ENCODE data around the gene ADCY2.

Gene ADCY2

DNA sequence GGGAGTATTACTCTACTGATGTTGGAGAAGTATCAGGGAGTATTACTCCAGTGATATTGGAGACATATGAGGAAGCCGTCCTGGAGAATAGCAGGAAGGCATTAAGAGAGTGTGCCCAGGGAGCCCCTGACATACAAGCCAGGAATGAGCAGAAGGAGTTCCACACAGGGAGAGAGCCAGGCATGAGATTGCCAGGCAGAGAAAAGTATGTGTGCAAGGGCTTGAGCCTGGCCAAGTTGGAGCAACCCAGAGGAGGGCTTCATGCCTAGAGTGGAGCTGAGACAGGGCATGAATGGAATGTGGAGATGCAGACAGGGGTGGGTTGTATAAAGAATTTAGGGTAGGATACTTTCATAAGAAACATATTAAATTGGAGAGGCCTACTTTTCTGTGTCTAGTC is 213.8 kb downstream of the ADCY2 start:
- DNase-seq, result no peak

DNA sequence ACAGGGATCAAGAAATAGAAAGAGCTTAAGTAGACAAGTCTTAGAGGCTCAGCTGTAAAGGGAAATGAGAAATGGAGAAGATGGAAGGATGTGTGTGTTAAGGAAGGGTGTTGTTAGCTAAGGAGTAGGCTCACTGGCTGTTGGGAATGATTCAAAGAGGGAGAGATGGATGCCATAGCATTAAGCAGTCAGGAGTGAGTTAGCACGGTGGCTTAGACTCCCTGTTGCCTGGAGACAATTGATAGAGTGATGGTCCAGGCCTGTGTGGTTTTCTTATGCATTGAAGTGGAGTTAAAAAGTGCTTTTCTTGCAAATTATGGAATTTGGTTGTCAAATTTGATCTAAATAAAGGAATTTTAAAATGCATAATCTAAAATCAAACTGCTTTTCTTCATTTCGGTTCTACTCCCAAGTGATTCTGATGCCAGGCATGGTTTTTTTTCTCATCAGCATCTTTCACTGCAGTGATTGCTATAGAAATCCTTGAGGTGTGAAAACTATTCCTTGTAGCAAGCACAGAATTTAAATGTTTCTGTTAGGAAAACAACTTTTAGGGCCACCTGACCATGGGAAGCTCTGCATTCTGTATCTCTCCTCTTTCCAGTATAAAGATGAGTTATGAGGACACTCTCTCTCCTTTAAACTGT is 214.7 kb downstream of the ADCY2 start:
- no peak for DNase-seq

DNA sequence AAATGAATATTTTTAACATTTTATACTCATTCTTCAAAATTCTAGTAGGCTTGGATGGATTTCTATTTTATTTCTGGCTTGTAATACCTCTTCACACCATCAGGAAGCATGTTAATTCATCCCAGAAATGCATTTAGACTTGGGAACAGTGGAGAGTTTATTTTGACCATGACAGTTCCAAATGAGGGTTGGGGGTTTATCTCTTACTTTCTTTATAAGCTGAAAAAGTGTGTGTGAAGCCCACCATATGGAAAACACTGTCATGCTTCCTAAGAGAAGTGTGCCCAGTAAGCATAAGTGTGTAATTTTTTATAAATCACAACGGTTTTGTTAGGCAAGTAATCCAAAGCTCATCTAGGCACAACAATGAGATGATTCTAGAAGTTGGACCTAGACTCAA is 215.6 kb downstream of the ADCY2 start:
- no peak for DNase-seq

DNA sequence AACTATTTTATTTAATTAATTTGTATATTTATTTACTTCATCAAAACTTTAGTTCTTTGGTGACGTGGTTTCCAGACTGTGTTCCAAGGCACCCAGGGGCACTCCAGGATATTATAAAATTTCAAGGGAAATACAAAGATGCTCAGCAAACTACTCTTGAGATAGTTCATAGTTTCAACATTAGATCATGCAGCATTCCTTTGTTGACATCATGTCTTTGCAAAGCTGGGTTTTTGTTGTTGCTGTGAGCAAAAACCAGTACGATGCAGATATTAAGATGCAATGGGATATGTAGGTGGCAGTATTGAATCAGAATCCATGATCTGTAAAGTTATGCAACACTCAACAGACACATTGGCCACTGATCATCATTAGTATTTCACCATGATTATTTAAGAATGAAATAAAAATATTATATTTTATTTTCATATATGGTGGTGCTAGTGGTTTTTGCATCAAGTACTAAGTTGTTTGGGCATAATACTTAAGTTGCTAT is 219.7 kb downstream of the ADCY2 start:
- DNase-seq, result no peak

DNA sequence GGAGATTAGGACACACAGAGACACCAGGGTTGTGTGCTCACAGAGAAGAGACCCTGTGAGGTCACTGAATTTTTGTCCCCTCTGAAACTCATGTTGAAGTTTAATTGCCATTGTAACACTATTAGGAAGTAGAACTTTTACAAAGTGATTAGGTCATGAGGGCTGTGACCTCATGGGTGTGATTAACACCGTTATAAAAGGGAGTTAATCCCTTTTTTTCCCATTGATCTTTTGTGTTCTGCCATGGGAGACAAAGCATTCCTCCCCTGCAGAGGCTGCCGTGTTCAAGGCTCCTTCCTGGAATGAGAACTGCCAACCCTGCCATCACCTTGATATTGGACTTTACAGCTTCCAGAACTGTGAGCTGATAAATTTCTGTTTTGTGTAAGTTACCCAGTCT is 221.0 kb downstream of the ADCY2 start:
- no peak for DNase-seq

DNA sequence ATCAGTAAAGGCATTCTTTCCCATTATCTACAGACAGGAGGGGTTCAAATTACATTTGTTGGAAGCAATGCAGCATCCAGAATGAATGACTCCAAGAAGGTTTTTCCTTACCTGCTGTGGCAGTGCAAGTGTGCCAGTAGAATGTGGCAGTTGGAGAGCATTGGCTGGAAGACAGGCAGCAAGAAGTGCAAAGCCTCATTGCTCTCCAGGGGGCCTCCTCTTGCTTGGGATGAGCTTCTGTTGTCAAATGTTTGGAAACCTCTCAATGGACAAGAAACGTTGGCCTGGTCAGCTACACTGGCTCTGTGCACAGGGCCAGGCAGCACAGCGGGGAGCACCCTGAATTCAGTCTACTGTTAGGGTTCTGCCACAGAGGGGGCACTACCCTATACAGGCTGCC is 226.6 kb downstream of the ADCY2 start:
- no peak for DNase-seq

DNA sequence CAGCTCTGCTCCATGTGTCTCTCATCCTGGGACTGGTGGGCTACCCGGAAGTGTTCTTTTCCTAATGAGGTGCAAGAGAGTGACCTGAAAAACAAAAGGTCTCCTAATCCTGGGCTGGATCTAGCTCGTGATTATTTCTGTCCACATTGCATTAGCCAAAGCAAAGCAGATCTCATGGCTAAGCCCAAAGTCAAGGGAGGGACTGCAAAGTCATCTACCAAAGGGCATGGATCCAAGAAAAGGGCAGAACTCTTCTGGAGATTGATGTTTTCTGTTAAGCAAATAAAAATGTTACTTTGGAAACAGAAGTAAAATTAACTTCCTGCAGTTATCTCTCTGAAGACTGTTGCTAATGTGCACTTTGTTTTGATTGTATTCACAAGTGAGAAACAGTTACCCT is 229.8 kb downstream of the ADCY2 start:
- DNase-seq, result no peak

DNA sequence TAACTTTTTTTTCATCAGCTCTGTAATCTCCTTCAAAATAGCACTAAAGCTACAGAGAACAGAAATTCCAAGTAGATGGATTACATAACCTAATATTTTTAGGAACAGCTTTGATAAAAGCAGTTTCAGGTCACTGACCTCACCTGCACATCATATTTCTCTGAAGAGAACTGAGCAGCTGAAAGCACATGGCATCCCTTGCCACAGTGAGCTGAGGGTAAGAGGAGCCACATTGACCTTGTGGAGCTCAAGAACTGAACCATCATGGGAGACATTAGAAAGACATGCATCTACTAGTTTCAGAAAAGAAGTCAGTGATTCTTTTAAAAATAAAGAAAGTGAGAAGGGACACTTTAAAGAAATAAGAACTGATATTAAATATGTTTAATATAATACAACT is 232.3 kb downstream of the ADCY2 start:
- no peak for DNase-seq

DNA sequence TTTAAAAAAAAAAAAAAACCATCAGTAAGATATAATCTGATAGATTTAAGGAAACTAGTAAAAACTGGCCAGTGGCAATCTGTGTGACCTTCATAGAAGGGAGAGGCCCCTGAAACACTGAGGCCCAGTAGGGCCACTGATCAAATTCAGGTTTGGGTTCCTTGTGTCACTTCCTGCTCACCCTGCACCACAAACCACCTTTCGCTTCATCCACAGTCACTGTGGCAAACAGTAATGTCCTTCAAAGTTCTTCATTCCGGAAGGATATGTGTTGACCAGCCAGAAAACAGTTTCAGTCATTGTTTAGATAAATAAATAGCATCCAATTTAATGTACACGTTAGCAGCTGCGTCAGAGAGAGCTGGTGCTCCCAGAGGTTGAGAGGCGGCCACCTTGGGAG is 232.9 kb downstream of the ADCY2 start:
- no peak for DNase-seq

DNA sequence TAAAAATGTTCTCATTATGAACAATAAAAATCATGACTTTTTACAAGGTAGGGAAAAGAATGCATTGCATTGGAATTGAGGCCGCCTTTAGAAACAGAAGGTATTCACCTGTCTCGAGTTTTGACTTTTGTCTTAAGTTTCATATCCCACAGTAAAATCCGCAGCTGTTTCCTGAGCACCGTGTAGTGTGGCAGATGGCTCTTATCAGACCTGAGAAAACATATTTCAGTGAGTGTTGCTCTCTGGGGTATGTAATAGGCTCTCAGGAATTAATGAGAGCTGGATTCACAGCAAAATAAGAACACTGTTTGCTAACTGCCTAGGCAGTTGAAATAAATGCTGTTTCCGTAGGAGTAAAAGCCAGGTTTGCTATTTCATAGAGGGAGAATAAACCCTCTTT is 233.6 kb downstream of the ADCY2 start:
- peak; percentile 82 for DNase-seq

DNA sequence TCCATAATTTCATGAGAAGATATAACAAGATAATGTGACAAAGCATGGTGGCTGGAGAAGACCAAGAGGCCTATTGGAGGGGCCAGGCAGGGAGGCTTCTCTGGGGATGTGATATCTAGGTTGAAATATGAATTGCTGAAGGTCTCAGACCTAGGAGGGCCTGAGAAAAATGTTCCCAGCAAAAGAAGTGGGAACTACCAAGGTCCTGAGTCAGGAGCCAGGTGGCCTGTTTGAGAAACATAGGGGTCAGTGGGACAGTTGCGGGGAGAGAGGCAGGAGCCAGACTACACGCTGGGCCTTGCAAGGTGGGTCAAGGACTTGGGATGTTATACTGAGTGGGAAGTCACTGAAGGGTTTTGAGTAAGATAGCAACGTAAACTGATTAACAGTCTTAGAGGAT is 238.9 kb downstream of the ADCY2 start:
- no peak for DNase-seq

DNA sequence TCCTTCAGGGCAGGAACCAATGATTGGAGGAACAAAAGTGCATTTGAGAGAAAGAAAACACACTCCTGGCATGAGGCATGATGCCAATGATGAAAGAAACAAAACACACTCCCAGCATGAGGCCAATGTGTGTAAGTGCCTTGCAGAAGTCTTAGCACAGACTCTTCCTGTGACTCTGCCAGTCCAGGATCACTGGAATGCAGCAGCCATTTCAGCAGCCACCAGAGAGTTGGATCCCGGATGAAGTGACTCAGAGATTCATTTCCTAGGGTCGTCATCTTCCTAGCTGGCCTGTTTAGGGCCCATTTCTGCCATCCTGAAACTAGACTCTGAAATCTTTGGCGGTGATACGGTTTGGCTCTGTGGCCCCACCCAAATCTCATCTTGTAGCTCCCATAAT is 242.5 kb downstream of the ADCY2 start:
- no peak for DNase-seq

DNA sequence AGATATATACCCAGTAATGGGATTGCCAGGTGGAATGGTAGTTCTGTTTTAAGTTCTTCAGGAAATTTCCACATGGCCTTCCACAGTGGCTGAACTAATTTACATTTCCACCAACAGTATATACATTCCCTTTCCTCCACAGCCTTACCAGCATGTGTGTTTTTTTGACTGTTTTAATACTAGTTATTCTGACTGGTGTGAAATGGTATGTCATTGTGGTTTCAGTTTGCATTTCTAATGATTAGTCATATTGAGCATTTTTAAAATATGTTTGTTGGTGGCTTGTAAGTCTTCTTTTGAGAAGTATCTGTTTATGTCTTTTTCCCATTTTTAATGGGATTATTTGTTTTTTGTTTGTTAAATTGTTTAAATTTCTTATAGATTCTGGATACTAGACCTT is 246.1 kb downstream of the ADCY2 start:
- no peak for DNase-seq

DNA sequence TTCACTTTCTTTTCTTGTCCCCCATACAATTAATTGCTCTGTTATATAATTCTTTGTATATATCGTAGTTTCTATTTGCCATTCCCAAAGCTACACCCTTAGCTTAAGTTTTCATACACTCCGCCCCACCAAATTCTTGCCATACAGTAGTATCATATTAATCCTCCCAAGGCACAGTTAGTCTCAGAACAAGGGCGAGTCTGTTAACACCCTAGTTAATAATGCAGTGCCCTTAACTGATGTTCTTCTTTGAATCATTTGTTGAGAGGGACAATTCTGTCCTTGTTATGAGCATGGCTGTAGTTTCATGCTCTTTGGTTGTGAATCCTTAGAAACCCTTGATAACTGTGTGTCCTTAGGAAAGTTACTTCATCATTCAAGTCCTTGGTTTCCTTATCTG is 248.8 kb downstream of the ADCY2 start:
- no peak for DNase-seq

DNA sequence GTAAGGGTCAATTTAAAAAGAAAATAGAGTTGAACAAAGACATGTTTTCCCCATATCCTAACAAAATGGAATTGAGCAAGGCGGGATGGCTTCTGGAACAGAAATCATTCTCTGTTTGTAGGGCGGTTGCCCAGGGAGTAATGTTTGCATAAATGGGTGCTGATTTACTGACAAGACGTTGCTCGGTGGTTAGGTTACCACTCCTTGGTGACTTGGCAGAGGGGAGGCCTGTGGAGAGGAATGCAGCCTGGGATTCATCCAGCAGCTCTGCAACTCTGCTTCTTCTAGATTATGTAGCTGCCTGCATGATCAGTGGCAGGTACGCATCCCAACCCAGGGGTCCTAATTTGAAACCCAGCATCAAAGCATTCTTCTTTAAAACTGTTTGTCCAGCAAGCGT is 254.8 kb downstream of the ADCY2 start:
- no peak for DNase-seq

DNA sequence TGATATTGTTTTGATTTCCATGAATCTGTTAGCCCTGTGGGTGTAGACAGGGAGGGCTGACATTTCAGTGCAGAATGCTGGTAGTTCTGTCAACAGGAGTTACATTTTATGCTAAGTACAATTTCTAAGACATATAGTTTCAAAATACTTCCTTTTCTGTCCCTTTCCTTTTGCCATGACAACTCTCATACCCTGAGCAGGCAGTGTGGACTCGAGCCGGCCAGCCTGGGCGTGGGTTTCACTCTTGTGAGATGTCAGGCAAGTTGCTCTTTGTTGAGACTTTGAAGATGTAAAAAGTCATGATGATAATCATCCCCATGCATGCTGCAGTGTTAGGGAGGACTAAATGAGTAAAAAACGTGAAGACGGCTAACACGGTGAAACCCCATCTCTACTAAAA is 257.1 kb downstream of the ADCY2 start:
- no peak for DNase-seq

DNA sequence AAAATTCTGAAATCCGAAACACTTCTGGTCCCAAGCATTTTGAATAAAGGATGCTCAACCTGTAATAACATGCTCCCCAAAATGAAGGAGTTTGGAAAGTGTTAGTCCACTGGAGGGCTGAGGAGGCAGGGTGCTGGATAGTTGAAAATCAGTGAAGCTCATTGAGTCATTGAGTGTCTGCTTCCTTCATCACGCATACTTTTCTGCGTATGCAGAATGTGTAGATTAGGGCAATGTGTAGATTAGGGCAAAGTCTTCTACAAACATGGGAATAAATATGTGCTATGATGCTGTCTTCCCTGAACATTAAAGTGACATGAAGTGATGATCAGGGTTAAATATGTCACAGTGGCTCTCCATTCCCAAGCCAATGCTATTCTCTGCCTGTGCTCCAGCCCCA is 261.2 kb downstream of the ADCY2 start:
- no peak for DNase-seq

DNA sequence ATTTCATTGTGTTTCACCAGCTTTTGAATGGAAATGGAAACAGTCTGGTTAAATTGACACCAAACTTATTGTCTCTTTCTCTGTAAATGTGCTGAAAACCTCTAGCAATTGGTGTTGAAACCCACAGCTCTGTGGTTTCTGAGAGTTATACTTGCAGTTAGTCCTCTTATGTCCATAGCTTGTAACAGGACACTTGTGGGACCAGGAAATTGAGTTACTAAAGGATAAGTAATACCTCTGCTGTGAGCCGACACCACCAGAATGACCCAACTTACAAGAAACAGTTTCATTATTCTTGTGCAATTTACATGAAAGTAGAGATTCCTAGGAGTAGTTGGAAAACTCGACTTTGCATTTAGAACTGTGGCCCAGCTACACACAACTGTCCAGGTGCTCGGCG is 263.5 kb downstream of the ADCY2 start:
- DNase-seq, result no peak

DNA sequence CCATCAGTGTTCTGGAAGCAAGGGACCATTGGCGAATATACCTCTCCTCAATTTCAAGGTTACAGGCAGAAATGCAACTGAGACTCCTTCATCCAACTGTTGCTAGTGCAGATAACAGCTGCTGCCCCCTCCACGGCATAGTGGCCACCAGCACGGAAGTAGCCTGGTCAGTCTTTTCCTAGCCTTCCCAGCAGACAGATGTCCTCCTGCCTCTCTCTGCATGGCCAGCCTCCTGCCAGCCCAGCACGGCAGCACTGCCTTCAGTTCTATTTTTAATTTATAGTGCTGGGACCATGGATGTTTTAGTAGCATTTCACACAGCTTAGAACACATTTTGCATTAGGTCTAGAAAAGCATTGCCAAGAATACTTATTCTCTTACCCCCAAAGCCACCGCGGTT is 266.4 kb downstream of the ADCY2 start:
- no peak for DNase-seq

DNA sequence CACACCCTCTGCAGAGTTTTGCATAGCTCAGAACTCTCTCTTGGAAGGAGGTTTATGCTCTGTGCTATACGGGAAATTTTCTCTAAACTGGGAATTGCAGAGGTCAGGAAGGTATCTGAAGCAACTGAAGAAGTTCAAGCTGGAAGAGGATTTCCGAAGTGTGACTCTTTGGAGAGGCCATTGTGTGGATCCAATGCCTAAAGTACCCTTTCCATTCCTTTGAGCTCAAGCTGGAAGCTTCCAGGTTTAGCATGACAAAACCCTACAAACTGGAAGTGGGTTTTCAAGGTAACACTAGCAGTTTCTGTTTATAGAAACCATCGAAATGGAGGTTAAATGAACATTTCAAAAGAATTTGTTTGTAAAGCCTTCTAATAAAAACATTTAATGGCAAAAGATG is 267.9 kb downstream of the ADCY2 start:
- no peak for DNase-seq

DNA sequence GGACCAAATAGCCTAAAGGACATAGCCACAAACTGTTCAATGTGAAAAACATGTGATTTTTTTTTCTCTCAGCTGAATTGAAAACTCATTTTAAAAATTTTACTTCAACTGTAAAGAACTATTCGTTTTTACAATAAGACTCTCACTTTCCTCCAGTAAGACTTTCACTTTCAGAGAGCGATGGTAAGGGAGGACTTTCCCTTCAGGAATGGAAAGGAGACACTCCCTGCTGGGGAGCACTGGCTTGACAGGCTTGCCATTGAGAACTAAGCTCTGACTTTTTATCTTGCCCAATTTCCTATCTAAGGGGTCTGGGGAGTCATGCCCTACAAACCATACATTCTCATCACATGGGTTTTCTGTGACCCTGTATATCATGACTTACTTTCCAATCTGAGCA is 268.3 kb downstream of the ADCY2 start:
- DNase-seq, result no peak

DNA sequence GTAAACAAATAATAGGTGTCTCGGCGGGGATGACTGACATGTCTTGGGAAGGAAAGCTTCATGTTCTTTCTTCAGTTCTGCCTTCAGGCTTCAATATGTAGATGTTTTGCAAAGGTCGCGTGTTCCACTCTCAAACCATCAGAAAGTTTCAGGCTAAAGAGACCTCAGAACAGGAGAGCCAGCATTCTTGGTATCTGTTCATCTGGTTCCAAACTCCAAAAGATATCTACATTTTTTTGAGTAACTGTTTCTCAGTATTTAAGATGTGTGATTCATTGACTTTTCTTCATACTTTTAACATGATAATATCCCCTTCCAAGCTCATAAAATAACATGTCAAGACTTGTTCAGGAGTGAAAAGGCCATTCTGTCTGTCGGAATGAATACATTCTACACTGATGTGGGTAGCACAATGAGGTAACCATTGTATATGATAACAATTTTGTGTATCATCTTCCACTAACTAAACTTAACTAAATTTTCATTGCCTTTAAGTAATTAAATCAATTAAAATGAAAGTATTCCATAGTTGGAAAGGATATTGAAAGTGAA is 271.4 kb downstream of the ADCY2 start:
- no peak for DNase-seq

DNA sequence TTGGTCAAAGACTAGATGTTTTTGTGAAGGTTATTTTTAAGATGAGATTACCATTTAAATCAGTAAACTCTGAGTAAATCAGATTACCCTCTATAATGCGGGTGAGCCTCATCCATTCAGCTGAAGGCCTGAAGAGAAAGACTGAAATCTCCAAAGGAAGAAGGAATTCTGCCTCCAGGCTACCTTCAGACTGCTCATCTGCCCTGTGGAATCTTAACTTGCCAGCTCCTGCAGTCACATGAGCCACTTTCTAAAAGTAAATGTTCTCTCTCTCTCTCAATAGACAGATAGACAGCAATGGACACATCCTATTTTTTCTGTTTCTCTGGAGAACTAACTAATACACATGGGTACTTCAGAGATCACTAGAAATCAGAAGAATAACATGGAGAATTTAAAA is 272.2 kb downstream of the ADCY2 start:
- DNase-seq, result no peak

DNA sequence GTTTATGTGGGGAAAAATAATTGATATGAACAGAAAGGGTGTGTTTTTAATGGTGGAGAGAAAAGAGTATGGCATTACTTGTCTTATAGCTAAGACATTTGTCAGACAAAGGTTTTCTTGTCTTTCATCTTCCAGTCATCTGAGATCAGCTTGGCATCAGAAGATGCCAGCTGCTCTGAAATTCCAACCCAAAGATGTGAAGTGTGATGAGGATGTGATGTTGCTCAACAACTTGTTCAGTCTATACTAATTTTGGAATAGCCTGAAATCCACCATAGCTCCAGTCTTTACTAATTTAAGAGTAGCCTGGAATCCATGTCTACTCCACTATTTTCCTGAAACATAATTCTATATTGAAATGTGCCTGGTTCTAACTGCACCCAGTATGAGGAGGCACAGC is 272.7 kb downstream of the ADCY2 start:
- no peak for DNase-seq

DNA sequence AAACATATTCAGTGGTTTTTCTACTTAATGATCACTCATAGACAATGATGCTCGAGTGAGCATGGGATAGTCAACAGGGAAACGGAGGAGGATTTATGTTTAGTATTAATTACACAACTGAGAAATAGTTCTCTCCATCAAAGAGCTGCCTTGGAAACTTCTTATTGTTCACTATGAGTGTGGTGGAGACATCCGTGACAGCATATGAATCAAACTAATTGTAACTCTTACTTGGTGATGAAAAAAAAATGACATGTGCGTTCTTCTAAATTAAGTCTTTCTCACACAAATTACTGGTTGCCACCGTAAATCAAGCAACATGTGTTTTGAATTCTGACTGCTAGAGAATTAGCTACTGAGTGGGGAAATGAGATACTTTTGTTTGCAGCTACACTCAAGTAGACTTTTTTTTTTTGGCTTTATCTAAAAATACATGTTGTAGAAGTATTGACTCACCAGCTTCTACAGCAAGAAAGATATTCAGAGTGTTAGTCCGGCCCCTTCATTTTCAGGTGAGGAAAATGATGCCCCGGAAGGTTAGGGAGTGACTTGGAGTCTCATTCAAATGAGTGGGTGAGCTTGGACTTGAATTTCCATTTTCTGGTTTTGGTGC is 275.5 kb downstream of the ADCY2 start:
- DNase-seq, result no peak

All from NCI-H1436 (cell line).